Hematopoietic multipotent progenitor cell (in vitro differentiated cells): Measurements from ENCODE around the gene FNDC7. TPM values are rescaled to one million over a fixed set of nuclear protein-coding genes. Genes with fewer than 3 reads are reported as not detected.
"Not testable (repeated sequence)": the region's sequence is repeated elsewhere in the genome, so short reads cannot be mapped to it uniquely, and the experiment has no call there.

Experiments used
- DNase-seq, 3 donors: peaks; one replicate each; pipeline ENCODE4 v3.0.0-alpha.2; 2011 to 2015; ENCODE audit warnings: low read depth in 2 of 3, low spot score in 2 of 3
- total RNA-seq: library from RNA; depleted of rRNA; stranded (reverse); fragments of >200 nt; gene quantifications from one replicate; pipeline ENCODE4 v1.2.3, GENCODE V29; 2012

FNDC7 gene
- total RNA-seq, 1 donor, result under 0.01 TPM

DNA sequence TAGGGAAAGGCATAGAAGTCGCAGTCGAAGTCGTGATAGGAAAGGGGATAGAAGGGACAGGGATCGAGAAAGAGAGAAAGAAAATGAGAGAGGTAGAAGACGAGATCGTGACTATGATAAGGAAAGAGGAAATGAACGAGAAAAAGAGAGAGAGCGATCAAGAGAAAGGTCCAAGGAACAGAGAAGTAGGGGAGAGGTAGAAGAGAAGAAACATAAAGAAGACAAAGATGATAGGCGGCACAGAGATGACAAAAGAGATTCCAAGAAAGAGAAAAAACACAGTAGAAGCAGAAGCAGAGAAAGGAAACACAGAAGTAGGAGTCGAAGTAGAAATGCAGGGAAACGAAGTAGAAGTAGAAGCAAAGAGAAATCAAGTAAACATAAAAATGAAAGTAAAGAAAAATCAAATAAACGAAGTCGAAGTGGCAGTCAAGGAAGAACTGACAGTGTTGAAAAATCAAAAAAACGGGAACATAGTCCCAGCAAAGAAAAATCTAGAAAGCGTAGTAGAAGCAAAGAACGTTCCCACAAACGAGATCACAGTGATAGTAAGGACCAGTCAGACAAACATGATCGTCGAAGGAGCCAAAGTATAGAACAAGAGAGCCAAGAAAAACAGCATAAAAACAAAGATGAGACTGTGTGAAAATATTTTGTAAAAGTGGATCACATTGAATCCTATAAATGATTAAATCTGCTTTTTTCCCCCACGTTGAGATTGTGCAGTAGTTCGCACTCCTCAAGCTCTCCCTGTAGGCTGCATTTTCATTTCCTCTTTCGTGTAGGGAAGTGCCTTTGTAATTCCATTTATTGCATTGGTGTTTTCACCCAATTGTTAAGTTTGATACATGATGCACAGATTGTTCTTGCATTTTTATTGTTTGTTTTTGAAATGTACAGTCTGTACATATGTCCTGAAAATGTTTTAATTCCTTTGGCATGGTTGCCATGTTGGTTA, 13.1 kb upstream of the FNDC7 start:
- no peak for DNase-seq

GRCh38 chr1:108701176-108701849, 11.4 kb upstream of the FNDC7 start:
- no peak for DNase-seq

DNA sequence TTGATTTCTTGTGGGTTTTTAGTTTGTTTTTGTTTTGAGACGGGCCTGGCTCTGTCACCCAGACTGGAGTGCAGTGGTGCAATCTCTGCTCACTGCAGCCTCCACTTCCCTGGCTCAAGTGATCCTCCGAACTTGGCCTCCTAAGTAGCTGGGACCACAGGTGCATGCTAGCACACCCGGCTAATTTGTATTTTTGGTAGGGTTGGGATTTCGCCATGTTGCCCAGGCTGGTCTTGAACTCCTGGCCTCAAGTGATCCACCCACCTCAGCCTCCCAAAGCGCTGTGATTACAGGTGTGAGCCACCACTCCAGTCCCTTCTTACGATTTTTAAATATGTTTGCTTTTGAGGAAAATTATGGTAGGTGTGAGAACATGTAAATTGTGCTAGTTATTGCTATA, 10.6 kb upstream of the FNDC7 start:
- not testable (repeated sequence) for DNase-seq

DNA sequence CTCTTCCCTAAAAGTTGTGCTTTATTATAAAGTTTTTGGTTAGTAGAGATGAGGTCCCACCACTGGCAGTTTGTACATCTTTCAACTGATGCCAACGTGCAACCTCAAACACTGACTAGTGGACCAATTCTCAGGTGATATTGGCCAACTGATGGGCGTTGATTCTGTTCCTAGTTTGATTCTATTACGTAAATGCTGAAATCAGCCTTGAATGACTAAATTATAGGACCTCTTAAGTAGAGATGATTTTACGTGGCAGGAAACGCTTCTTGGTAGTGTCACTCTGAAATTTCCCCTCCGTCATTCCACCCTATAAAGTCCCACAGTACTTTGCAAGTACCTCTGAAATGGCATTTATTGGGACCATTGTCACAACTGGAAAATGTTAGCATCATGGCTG, 8.8 kb upstream of the FNDC7 start:
- DNase-seq, result no peak

- no peak for DNase-seq
Observed at GRCh38 chr1:108704496-108704895, 8.2 kb upstream of the FNDC7 start.

- no peak for DNase-seq
Observed at GRCh38 chr1:108706643-108707042, 6.1 kb upstream of the FNDC7 start.

DNA sequence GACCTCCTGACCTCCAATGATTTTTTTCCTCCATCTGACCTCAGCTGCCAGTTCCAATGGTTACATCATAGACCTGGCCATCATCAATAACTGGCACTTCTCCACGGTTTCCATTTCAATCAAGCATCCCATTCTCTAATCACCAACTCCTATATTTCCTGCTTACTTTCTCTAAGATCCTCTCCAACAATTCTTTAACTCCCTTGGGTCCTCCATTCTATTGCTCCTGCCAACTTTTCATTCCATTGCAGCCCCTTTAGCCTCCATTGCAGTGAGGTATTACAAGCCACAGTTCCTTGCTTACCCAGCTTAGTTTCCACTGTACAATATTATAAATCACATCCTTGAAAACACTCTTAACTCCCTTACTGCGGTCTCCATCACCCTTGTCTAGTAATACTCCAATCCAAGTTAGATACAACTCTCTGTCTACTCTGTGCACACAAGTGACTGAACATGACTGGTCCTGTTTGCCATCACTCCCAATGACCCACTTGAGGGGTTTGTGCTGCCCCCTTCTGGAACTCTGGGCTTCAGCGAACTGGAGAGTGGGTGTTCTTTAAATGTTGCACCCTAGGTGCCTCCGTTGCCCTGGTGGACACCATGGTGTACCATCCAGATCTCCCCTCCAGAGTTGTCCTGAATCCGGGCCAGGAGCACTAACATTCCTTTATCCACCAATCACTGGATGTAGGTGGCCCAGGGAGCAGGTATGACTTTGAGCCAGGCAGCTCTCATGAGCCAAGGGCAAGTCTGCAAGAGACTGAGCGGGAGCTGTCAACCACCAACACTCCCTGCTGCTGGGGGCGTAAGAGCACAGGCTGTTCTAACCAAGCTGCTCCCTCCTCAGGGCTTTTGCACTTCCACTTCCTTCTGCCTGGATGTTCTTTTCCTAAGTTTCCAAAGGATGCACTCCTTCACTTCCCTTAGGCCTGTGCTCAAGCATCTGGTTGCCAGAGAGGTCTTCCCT, 3.7 kb upstream of the FNDC7 start:
- DNase-seq, result peak; percentile 30 to 66 (median 37)

GRCh38 chr1:108715932-108716331, 3.2 kb downstream of the FNDC7 start:
- DNase-seq, result no peak

- DNase-seq, result no peak
Observed at GRCh38 chr1:108716437-108717230, 3.9 kb downstream of the FNDC7 start.

DNA sequence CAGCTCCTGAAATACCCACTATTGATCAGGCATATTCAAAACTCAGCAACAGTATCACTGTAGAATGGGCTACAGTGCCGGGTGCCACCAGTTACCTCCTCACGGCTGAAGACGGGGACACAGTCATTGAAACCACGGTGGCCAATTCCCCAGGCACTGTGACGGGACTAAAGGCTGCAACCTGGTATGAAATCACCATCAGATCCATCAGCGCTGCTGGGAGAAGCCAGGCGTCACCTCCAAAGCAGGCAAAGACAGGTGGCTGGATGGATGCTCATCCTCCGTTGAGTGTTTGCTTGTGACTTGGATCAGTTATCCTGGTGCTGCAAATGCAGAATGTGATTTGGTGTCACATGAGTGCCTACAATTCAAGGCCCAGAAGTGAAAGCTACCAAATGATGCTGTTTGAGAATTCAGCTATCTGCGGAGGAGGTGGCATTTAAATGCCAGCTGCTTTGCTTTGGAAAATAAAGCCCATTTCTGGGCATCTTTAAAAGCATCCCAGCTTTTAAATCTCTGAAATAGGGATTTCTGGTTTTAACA, 5.1 kb downstream of the FNDC7 start:
- DNase-seq, result no peak

GRCh38 chr1:108718927-108719655, 6.4 kb downstream of the FNDC7 start:
- DNase-seq, result no peak

DNA sequence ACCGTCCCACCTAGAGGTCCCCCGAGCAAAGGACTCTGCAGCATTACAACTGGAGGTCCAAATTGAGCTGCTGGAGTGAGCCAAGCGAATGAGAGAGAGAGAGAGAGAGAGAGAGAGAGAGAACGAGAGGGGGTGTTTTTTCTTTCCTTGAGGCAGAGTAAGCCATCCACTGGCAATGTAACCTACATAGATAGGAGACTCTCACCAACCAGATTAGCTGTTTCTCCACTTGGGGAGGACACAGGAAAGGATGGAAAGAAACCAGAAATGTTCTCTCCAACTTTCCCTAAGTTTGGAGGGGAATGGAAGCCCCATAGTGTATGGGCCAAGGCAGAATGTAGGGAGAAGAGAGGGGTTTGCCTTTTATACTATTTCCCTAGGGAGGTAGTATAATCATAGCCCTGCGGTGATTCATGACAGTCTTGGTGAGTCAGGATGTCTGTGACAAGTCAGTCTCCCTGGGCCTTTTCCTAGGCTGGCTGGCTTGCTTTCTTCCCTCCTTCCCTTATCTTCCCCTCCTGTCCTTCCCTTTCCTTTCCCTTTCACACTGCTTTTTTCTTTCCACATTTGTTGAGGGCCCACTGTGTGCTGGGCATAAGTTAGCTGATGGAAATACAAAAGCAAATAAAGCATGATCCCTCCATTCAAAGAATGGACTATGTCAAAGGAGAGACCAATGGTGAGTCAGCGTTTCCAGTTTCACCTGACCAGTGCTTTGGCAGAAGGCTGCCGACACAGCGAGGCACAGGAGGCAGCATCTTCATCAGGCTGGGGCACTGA, 7.1 kb downstream of the FNDC7 start:
- DNase-seq, result no peak

GRCh38 chr1:108722292-108722691, 9.6 kb downstream of the FNDC7 start:
- no peak for DNase-seq

DNA sequence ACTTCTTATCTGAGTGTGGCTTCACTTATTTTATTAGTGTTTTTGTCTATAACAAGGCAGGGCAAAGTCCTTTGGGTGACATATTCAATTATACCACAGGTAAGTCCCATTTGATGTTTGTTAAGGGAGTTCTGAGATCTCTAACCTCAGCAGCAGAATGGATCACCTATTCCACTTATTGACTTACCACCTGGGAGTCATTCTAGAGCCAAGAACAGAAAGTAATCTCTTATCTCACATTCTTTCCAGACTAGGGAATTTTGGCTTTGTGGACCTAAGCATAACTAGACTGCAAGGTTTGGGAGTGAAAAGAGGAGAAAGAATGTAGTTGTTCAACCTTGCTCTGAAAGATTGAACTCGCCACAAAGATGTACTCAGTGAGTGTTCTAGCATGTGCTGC, 13.2 kb downstream of the FNDC7 start:
- no peak for DNase-seq

DNA sequence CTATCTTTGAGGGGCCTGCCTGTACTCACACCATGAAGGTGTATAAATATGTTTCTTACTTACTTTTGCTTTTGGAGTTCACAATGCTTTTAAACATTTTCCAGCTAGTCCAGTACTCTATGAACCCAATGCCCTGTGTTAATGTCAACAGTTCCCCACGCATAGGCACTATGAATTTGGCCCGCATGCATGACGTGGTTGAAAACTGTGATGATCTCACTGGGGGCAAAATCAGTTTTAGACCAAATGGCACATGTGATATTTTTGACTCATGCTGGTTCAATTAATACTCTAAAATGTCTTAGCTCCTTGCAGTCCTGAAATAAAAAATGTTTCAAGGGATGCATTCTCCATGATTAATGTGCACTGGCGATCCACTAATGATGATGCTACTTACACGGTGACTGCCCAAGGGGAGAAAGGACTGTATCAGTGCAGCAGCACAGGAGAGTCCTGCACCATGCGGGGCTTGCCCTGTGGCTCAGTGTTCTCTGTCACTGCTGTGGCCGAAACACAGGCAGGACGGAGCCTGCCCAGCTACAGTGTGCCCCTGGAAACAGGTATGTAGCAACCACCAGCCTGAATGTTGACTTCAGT, 15.7 kb downstream of the FNDC7 start:
- DNase-seq, result no peak

DNA sequence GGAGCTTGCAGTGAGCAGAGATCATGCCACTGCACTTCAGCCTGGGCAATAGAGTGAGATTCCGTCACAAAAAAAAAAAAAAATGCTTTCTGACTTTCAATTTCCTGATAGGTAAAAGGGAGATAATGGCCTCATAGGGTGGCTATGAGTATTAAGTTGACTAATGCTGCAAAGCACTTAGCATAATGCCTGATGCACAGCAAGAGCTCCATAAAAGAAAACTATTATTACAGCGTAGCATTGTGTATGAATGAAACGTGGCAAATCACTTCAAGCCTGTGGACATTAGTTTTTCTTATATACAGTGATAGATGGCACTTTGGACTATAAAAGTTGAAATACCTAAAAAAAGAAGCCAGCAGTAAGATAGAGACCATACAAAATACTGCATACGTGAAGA, 16.8 kb downstream of the FNDC7 start:
- no peak for DNase-seq

GRCh38 chr1:108732398-108732797, 19.7 kb downstream of the FNDC7 start:
- no peak for DNase-seq
